Muscle layer of colon (tissue), 2 donors: ENCODE measurements around the gene ABHD11.
"Not testable (repeated sequence)": the region's sequence is repeated elsewhere in the genome, so short reads cannot be mapped to it uniquely, and the experiment has no call there.

ENCODE experiments used
- H3K27ac ChIP-seq: one replicate; pipeline ENCODE4 v1.7.0; 2013; ENCODE audit warnings: low read depth, mild to moderate bottlenecking, low read length, moderate library complexity
- H3K27me3 ChIP-seq, 2 donors: one replicate each; pipeline ENCODE4 v1.7.0; 2013; ENCODE audit warnings: low read length in 2 of 2, mild to moderate bottlenecking in 2 of 2; ENCODE audit not compliant: insufficient read depth in 2 of 2, control insufficient read depth in 1 of 2
- H3K36me3 ChIP-seq: one replicate; pipeline ENCODE4 v1.7.0; 2013; ENCODE audit warnings: mild to moderate bottlenecking, low read length; ENCODE audit not compliant: insufficient read depth
- H3K4me1 ChIP-seq: one replicate; pipeline ENCODE4 v1.7.0; 2013; ENCODE audit warnings: mild to moderate bottlenecking, low read length; ENCODE audit not compliant: insufficient read depth
- H3K4me3 ChIP-seq, 2 donors: one replicate each; pipeline ENCODE4 v1.7.0; 2013; ENCODE audit warnings: low read length in 2 of 2, low read depth in 1 of 2, mild to moderate bottlenecking in 1 of 2, moderate library complexity in 1 of 2
- H3K9ac ChIP-seq: one replicate; pipeline ENCODE4 v1.7.0; 2013; ENCODE audit warnings: low read length
- H3K9me3 ChIP-seq: one replicate; pipeline ENCODE4 v1.7.0; 2013; ENCODE audit warnings: mild to moderate bottlenecking, low read length
- donor health status: abdominal sarcoma.
- donor health status: Adenocarcinoma of cecum.

Gene ABHD11

GRCh38 chr7:73738612-73739386, at the start of gene ABHD11:
ABHD11 (minus strand) TSS chr7:73738802; CDS start chr7:73738770, 32 bp downstream.
- no peaks in the 10 kb centered on the region for H3K27me3 ChIP-seq
- peak within 1 kb of the TSS; percentile 92 for H3K9ac ChIP-seq
- H3K27ac ChIP-seq, result peak within 1 kb of the TSS; percentile 77
- peaks cover 7% of the 10 kb centered on the region for H3K4me1 ChIP-seq
- peak within 1 kb of the TSS; percentile 67 to 84 for H3K4me3 ChIP-seq
- H3K9me3 ChIP-seq, result no peaks in the 10 kb centered on the region
- H3K36me3 ChIP-seq, result peaks cover 15% of the 10 kb centered on the region

DNA sequence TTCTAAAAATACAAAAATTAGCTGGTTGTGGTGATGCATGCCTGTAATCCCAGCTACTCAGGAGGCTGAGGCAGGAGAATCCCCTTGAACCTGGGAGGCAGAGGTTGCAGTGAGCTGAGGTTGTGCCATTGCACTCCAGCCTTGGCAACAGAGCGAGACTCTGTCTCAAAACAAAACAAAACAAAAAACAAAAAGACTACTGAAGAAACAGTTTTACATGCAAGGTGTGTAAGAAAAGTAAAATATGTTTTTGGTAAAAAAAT, 49.1 kb upstream of the ABHD11 start:
- not testable (repeated sequence) for H3K27me3 ChIP-seq, H3K4me1 ChIP-seq, H3K9ac ChIP-seq, H3K9me3 ChIP-seq, H3K27ac ChIP-seq, H3K4me3 ChIP-seq, H3K36me3 ChIP-seq

DNA sequence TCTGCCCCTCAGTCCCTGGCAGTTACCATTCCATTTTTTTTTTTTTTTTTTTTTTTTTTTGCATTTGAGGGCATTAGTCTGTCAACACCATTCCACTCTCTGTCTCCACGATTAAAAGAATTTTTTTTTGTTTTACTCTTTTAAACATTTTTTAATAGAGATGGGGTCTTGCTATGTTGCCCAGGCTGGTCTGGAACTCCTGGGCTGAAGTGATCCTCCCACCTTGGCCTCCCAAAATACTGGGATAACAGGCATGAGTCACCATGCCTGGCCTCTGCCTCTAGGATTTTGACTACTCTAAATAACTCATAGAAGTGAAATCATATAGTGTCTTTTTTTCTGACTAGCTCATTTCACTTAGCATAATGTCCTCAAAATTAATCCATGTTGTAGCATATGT, 48.0 kb upstream of the ABHD11 start:
- Histone ChIP-seq H3K9me3 (no peaks in the 10 kb centered on the region), H3K9ac (no peak overlapping the region), H3K27me3 (no peaks in the 10 kb centered on the region), H3K36me3 (no peaks in the 10 kb centered on the region), H3K27ac (no peak overlapping the region), H3K4me3 (no peak overlapping the region), H3K4me1 (no peaks in the 10 kb centered on the region)

- Histone ChIP-seq H3K4me3 (no peak overlapping the region), H3K9me3 (no peaks in the 10 kb centered on the region), H3K4me1 (no peaks in the 10 kb centered on the region), H3K36me3 (no peaks in the 10 kb centered on the region), H3K9ac (no peak overlapping the region), H3K27me3 (no peaks in the 10 kb centered on the region), H3K27ac (no peak overlapping the region)
Measured at GRCh38 chr7:73779517-73779916, 40.9 kb upstream of the ABHD11 start.

- H3K27ac ChIP-seq, result no peak overlapping the region
- no peaks in the 10 kb centered on the region for H3K4me1 ChIP-seq
- no peak overlapping the region for H3K4me3 ChIP-seq
- H3K9me3 ChIP-seq, result no peaks in the 10 kb centered on the region
- H3K27me3 ChIP-seq, result no peaks in the 10 kb centered on the region
- no peak overlapping the region for H3K9ac ChIP-seq
- H3K36me3 ChIP-seq, result no peaks in the 10 kb centered on the region
Measured at GRCh38 chr7:73778801-73779389, 40.3 kb upstream of the ABHD11 start.

DNA sequence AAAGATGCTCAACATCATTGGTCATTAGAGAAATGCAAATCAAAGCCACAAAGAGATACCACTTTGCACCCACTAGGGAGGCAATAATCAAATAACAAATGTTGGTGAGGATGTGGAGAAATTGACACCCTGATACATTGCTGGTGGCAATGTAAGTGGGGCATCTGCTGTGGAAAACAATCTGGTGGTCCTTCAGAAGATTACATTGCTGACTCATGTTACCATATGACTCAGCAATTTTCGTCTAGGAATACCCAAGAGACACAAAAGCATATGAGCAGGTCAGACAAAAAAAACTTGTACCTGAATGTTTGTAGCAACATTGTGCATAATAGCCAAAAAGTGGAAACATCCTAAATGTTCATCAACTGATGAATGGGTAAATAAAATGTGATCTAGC, 36.3 kb upstream of the ABHD11 start:
- no peak overlapping the region for H3K4me3 ChIP-seq
- H3K9me3 ChIP-seq, result no peaks in the 10 kb centered on the region
- no peak overlapping the region for H3K27ac ChIP-seq
- H3K36me3 ChIP-seq, result no peaks in the 10 kb centered on the region
- H3K9ac ChIP-seq, result no peak overlapping the region
- peaks cover 0 to 11% of the 10 kb centered on the region in 2 donors for H3K27me3 ChIP-seq
- H3K4me1 ChIP-seq, result no peaks in the 10 kb centered on the region

- no peak overlapping the region for H3K27ac ChIP-seq
- H3K9ac ChIP-seq, result no peak overlapping the region
- H3K4me1 ChIP-seq, result no peaks in the 10 kb centered on the region
- no peaks in the 10 kb centered on the region for H3K9me3 ChIP-seq
- H3K4me3 ChIP-seq, result no peak overlapping the region
- peaks cover under 1 to 21% of the 10 kb centered on the region in 2 donors for H3K27me3 ChIP-seq
- no peaks in the 10 kb centered on the region for H3K36me3 ChIP-seq
Measured at GRCh38 chr7:73773700-73774517, 35.3 kb upstream of the ABHD11 start.

GRCh38 chr7:73770860-73771670, 32.5 kb upstream of the ABHD11 start:
- no peaks in the 10 kb centered on the region for H3K36me3 ChIP-seq
- H3K4me1 ChIP-seq, result no peaks in the 10 kb centered on the region
- peaks cover 8 to 29% of the 10 kb centered on the region in 2 donors for H3K27me3 ChIP-seq
- no peaks in the 10 kb centered on the region for H3K9me3 ChIP-seq
- H3K27ac ChIP-seq, result no peak overlapping the region
- no peak overlapping the region for H3K4me3 ChIP-seq
- H3K9ac ChIP-seq, result no peak overlapping the region

GRCh38 chr7:73770002-73770859, 31.6 kb upstream of the ABHD11 start, which contains the start of gene CLDN3:
CLDN3 (minus strand) TSS chr7:73770270; CDS start chr7:73770049, 221 bp downstream.
- Histone ChIP-seq H3K27me3 (peaks cover 8 to 29% of the 10 kb centered on the region in 2 donors), H3K9me3 (no peaks in the 10 kb centered on the region), H3K4me1 (no peaks in the 10 kb centered on the region), H3K9ac (no peak within 1 kb of the TSS), H3K36me3 (no peaks in the 10 kb centered on the region), H3K4me3 (no peak within 1 kb of the TSS), H3K27ac (no peak within 1 kb of the TSS)

- Histone ChIP-seq H3K9ac (no peak overlapping the region), H3K9me3 (no peaks in the 10 kb centered on the region), H3K36me3 (no peaks in the 10 kb centered on the region), H3K4me3 (no peak overlapping the region), H3K27me3 (peaks cover 8 to 29% of the 10 kb centered on the region in 2 donors), H3K4me1 (no peaks in the 10 kb centered on the region), H3K27ac (no peak overlapping the region)
Measured at GRCh38 chr7:73769481-73770001, 30.9 kb upstream of the ABHD11 start.
